SJSA1 (cell line): Measurements from ENCODE around the gene USF2. TPM values are rescaled to one million over a fixed set of nuclear protein-coding genes. Genes with fewer than 3 reads are reported as not detected.

Source experiments
- DNase-seq, 2 experiments: peaks; one replicate each; pipeline ENCODE4 v3.0.0-alpha.2; 2015 to 2020; ENCODE audit warnings: low spot score in 2 of 2, low read depth in 1 of 2
- H3K27ac ChIP-seq: fragments of 250-450 bp; sonication (Bioruptor Pico); 2 replicates; pipeline ENCODE4 v1.5.1; 2020; ENCODE audit warnings: mild to moderate bottlenecking, moderate library complexity
- H3K27me3 ChIP-seq: fragments of 250-450 bp; sonication (Bioruptor Pico); replicated peaks from 2 replicates; pipeline ENCODE4 v1.5.1; 2020; ENCODE audit warnings: mild to moderate bottlenecking, moderate library complexity
- H3K36me3 ChIP-seq: fragments of 250-450 bp; sonication (Bioruptor Pico); 2 replicates; pipeline ENCODE4 v1.5.1; 2020; ENCODE audit warnings: mild to moderate bottlenecking
- H3K4me1 ChIP-seq: fragments of 250-450 bp; sonication (Bioruptor Pico); replicated peaks from 2 replicates; pipeline ENCODE4 v1.6.1; 2021; ENCODE audit warnings: mild to moderate bottlenecking
- H3K4me3 ChIP-seq: fragments of 250-450 bp; sonication (Bioruptor Pico); 2 replicates; pipeline ENCODE4 v1.5.1; 2020; ENCODE audit warnings: mild to moderate bottlenecking
- H3K9me3 ChIP-seq: fragments of 250-450 bp; sonication (Bioruptor Pico); replicated peaks from 2 replicates; pipeline ENCODE4 v1.5.1; 2020; ENCODE audit warnings: mild to moderate bottlenecking
- total RNA-seq: library from RNA; depleted of rRNA; stranded (reverse); fragments of >200 nt; shearing (Covaris generic); gene quantifications from 2 replicates; pipeline ENCODE4 v1.2.3, GENCODE V29; 2014

The USF2 gene
- total RNA-seq, 1 experiment from 2014 or later, result 60.3 TPM

DNA sequence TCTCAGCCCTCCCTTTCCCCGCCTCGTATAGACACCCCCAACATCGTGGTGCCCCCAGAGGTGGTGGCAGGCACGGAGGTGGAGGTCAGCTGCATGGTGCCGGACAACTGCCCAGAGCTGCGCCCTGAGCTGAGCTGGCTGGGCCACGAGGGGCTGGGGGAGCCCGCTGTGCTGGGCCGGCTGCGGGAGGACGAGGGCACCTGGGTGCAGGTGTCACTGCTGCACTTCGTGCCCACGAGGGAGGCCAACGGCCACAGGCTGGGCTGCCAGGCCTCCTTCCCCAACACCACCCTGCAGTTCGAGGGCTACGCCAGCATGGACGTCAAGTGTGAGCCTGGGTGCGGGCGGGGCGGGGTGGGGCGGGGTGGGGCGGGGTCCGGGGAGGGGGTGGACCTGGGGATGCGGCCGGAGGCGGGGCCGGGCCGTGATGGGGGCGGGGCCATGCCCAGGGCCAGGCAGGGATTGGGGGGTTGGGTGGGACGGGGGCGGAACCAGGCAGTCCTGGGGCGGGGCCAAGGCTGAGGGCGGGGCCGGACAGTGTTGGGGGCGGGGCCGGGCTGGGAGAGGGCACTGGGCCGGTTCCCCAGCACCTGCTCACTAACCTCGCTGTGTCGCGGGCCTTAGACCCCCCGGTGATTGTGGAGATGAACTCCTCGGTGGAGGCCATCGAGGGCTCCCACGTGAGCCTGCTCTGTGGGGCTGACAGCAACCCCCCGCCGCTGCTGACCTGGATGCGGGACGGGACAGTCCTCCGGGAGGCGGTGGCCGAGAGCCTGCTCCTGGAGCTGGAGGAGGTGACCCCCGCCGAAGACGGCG is 31.0 kb downstream of the USF2 start:
- no peaks in the 10 kb centered on the region for H3K4me1 ChIP-seq

DNA sequence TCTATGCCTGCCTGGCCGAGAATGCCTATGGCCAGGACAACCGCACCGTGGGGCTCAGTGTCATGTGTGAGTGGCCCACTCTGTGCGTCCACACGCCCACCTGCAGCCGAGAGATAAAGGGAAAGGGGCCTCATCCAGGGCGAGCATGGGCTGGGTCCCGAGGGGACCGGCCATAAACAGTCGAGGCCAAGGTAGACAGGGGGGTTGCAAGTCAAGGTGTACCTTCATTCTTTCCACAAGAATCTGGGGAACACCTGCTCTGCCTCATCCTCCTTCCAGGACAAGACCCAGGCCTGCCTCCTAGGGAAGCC is 31.5 kb downstream of the USF2 start:
- no peaks in the 10 kb centered on the region for H3K9me3 ChIP-seq

More for the DNA sequence above, 31.0 kb downstream of the USF2 start:
- no peak for DNase-seq
- Histone ChIP-seq H3K27me3 (no peaks in the 10 kb centered on the region), H3K27ac (no peak overlapping the region), H3K4me3 (no peak overlapping the region), H3K36me3 (no peaks in the 10 kb centered on the region), H3K9me3 (no peaks in the 10 kb centered on the region)

DNA sequence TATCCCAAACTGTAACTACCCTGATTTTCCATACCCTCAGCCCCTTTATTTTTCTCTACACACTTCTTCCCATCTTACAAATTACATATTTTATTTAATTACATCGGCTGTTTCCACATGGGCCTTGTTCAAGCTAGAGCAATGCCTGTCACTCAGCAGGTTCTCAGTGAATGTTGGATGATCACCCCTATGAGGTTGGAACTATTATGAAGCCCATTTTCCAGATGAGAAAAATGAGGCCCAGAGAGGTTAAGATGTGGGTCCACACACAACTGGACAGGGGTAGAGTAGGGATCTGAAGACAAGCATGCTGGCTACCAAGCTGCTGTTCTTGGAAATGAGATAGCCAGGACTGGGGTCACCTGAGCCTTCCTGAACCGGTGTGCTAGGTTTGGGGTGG is 33.2 kb downstream of the USF2 start:
- H3K27ac ChIP-seq, result no peak overlapping the region
- no peaks in the 10 kb centered on the region for H3K9me3 ChIP-seq
- DNase-seq, result no peak
- no peaks in the 10 kb centered on the region for H3K4me1 ChIP-seq
- no peaks in the 10 kb centered on the region for H3K27me3 ChIP-seq
- H3K36me3 ChIP-seq, result no peaks in the 10 kb centered on the region
- no peak overlapping the region for H3K4me3 ChIP-seq

More for the DNA sequence above, 31.5 kb downstream of the USF2 start:
- H3K27me3 ChIP-seq, result no peaks in the 10 kb centered on the region
- H3K36me3 ChIP-seq, result no peaks in the 10 kb centered on the region
- H3K4me1 ChIP-seq, result no peaks in the 10 kb centered on the region
- no peak for DNase-seq
- no peak overlapping the region for H3K27ac ChIP-seq
- no peak overlapping the region for H3K4me3 ChIP-seq

DNA sequence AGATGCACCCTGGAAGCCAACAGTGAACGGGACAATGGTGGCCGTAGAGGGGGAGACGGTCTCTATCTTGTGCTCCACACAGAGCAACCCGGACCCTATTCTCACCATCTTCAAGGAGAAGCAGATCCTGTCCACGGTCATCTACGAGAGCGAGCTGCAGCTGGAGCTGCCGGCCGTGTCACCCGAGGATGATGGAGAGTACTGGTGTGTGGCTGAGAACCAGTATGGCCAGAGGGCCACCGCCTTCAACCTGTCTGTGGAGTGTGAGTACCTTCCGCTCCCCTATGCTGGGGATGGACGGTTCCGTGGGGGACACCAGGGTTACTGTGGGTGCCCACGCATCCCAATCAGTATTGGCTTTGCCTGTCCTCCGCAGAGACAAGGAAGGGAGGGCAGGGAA is 33.7 kb downstream of the USF2 start:
- Histone ChIP-seq H3K9me3 (no peaks in the 10 kb centered on the region), H3K27ac (no peak overlapping the region), H3K36me3 (no peaks in the 10 kb centered on the region), H3K4me1 (no peaks in the 10 kb centered on the region), H3K27me3 (no peaks in the 10 kb centered on the region), H3K4me3 (no peak overlapping the region)
- DNase-seq, result no peak

DNA sequence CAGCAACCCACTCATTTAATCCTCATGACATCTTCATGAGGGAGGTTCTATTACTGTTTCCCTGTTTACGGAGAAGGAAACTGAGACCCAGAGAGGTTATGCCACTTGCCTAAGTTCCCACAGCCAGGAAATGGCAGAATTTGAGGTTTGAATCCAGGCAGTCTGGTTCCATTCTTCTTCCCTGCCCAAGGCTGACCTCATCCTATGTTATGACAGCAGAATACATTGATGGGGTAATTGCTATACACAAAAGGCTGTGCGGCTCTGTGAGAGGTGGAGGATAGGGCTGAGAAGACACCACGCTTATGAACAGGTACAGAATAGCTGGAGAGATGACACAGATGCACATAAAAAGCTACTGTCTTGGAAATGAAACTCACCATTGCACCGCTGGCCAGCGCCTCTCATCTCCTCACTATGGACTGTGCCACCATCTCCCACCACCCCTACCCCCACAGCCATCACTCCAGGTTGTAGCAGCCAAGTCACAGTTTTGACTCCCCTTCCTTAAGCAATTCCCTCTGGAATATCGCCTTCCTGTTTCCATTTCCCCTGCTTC is 34.7 kb downstream of the USF2 start:
- Histone ChIP-seq H3K4me3 (no peak overlapping the region), H3K4me1 (peaks cover 8% of the 10 kb centered on the region), H3K27ac (no peak overlapping the region), H3K27me3 (no peaks in the 10 kb centered on the region), H3K36me3 (no peaks in the 10 kb centered on the region), H3K9me3 (no peaks in the 10 kb centered on the region)
- no peak for DNase-seq

DNA sequence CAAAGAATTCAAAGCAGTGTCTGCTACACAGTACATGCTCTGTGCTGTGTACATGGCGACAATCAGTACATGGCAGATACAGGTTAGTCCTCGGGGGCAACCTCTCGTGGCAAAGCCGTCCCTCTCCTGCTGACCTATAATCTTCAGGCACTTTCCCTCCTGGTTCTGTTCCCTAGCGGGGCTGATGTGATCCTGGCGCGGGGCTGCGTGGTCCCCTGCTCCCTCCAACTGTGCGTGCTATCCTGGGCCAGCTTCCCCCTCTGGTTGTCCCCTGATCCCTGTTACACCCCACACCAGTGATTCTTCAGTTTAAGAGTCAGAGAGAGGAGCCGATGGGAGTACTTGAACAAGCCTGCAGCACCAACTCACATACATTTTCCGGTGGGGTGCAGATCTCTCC is 35.3 kb downstream of the USF2 start:
- Histone ChIP-seq H3K27me3 (no peaks in the 10 kb centered on the region), H3K27ac (no peak overlapping the region), H3K4me3 (no peak overlapping the region), H3K4me1 (peaks cover 9% of the 10 kb centered on the region), H3K9me3 (no peaks in the 10 kb centered on the region), H3K36me3 (no peaks in the 10 kb centered on the region)
- no peak for DNase-seq

DNA sequence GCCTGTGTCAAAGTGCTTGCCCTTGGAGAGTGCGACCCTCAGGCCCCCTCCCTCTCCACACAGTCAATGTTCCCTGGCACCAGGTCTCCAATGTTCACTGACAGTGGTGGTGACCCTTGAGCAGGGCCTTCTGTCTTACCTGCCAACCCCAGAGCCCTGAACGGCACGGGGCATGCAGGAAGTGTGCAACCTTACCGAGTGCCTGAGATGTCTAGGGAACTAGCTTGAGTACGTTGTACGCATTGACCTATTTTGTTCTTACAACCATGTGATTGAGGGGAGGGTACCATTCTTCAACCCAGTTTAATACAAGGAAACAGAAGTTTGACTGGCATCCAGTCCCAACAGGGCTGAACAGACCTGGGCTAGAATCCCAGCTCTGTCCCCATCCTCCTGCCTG is 36.4 kb downstream of the USF2 start:
- Histone ChIP-seq H3K27me3 (no peaks in the 10 kb centered on the region), H3K9me3 (no peaks in the 10 kb centered on the region)
- no peak for DNase-seq

DNA sequence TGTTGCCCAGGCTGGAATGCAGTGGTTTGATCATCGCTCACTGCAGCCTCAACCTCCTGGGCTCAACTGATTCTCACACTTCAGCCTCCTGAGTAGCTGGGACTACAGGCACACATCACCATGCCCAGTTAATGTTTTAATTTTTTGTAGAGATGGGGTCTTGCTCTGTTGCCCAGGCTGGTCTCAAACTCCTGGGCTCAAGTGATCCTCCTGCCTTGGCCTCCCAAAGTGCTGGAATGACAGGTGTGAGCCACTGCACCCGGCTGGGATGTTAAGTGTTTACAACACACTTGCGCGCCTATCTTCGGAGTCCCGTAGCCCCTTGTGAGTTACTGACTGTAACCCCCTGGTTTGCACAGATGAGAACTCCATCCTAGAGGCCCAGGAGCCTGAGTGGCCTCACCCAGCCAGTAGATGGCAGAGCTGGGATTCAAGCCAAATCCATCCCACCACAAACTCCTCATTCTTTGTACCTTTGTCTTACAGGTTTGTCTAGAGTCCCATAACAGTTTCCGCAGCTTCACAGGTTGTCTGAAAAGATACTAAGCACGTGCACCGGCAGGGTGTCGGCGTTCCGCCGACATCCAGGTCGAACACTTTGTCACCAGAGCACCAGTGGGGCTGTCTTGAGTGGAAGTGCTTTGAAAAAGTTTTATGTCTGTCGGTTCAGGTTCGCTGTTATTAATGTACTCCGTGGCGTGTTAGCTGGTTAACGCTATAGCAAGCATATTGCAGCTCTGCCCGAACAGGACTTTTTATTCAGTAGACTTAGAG is 37.9 kb downstream of the USF2 start:
- no peak for DNase-seq
- Histone ChIP-seq H3K27me3 (no peaks in the 10 kb centered on the region), H3K4me1 (peaks cover 34% of the 10 kb centered on the region)

More for the DNA sequence above, 36.4 kb downstream of the USF2 start:
- Histone ChIP-seq H3K36me3 (no peaks in the 10 kb centered on the region), H3K4me3 (no peak overlapping the region), H3K4me1 (peaks cover 21% of the 10 kb centered on the region), H3K27ac (no peak overlapping the region)

DNA sequence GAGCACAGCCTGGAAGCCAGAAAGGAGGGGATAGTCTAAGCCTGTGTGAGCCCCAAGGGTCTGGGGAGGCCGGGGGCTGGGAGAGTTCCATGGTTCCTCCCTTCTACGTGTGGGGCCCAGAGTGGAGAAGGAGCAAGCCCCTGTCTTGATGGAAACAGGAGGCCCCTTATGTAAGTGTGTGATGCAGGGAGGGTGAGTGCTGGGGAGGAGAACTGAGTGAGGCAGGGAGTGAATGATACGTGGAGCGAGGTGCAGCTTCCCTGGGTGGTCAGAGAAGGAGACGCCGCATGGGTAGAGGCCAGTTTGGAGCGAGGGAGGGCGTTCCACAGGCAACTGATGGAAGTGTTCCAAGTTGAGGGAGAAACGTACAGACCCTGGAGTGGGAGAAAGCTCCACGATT is 39.2 kb downstream of the USF2 start:
- no peaks in the 10 kb centered on the region for H3K9me3 ChIP-seq

More for the DNA sequence above, 37.9 kb downstream of the USF2 start:
- no peak overlapping the region for H3K27ac ChIP-seq
- H3K4me3 ChIP-seq, result no peak overlapping the region
- H3K36me3 ChIP-seq, result no peaks in the 10 kb centered on the region
- no peaks in the 10 kb centered on the region for H3K9me3 ChIP-seq

DNA sequence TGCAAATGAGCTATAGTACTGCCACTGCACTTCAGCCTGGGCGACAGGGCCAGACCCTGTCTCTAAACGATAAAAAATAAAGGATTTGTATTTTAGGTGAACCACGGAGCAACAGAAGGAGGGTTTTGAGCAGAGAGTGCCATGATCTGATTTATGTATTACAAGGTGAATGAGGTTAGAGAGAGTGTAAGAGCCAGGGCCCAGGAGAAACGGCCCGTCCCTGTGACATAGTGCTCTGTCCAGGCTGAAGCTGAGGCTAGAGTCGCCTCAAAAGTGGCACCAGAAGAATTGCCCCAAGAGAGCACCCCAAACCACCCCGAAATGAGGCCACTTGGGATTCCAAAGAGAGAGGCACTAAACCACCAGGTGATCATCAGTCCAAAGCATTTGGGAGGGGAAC is 40.1 kb downstream of the USF2 start:
- H3K4me3 ChIP-seq, result no peak overlapping the region
- no peaks in the 10 kb centered on the region for H3K9me3 ChIP-seq
- no peaks in the 10 kb centered on the region for H3K36me3 ChIP-seq
- H3K27ac ChIP-seq, result no peak overlapping the region
- H3K4me1 ChIP-seq, result peaks cover 55% of the 10 kb centered on the region
- H3K27me3 ChIP-seq, result no peaks in the 10 kb centered on the region
- no peak for DNase-seq

More for the DNA sequence above, 39.2 kb downstream of the USF2 start:
- no peak for DNase-seq
- H3K27ac ChIP-seq, result no peak overlapping the region
- H3K27me3 ChIP-seq, result no peaks in the 10 kb centered on the region
- no peaks in the 10 kb centered on the region for H3K36me3 ChIP-seq
- no peak overlapping the region for H3K4me3 ChIP-seq
- peaks cover 46% of the 10 kb centered on the region for H3K4me1 ChIP-seq

DNA sequence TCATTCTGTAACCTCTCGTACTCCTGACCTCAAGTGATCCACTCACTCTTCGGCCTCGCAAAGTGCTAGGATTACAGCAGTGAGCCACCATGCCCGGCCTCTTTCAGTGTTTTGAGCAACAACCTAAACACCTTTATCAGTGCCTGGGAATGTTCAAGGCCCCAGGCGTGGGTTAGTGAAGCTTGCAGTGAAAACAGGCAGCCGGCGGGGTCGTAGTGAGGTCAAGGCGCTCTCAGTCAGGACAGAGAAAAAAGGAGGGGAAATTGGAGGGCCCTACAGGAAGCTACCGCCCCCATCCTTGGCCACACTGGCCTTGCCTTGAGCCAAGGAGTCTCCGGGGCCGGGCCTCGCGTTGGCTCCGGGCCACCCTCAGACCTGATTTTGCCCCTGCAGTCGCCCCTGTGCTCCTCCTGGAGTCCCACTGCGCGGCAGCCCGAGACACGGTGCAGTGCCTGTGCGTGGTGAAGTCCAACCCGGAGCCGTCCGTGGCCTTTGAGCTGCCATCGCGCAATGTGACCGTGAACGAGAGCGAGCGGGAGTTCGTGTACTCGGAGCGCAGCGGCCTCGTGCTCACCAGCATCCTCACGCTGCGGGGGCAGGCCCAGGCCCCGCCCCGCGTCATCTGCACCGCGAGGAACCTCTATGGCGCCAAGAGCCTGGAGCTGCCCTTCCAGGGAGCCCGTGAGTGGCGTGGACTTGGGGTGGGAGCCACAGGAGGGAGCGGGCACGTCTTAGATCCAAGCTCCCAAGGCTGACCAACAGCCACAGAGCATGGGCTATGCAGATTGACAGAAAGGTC is 40.9 kb downstream of the USF2 start:
- Histone ChIP-seq H3K4me3 (no peak overlapping the region), H3K27ac (no peak overlapping the region; the same call in 1 of the 2 replicates), H3K4me1 (peaks cover 55% of the 10 kb centered on the region), H3K9me3 (no peaks in the 10 kb centered on the region), H3K27me3 (no peaks in the 10 kb centered on the region), H3K36me3 (no peaks in the 10 kb centered on the region)
- DNase-seq, result no peak

DNA sequence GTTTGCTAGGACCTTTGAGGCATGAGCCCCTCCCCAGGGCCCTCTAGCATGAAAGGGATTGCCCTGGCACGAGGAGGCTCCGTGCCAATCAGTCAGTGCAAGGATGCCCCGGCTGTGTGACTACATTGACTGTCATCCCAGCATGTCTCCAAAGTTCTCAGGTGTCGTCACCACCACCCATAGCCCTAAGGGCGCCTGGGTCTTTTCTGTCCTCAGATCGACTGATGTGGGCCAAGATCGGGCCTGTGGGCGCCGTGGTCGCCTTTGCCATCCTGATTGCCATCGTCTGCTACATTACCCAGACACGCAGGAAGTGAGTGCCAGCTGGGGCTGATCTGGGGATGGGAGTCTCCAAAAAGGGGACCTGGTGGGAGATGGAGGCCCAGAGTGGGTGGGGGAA is 41.6 kb downstream of the USF2 start:
- Histone ChIP-seq H3K4me3 (no peak overlapping the region), H3K36me3 (no peaks in the 10 kb centered on the region), H3K27ac (no peak overlapping the region), H3K4me1 (peaks cover 55% of the 10 kb centered on the region), H3K9me3 (no peaks in the 10 kb centered on the region), H3K27me3 (no peaks in the 10 kb centered on the region)
- DNase-seq, result no peak

DNA sequence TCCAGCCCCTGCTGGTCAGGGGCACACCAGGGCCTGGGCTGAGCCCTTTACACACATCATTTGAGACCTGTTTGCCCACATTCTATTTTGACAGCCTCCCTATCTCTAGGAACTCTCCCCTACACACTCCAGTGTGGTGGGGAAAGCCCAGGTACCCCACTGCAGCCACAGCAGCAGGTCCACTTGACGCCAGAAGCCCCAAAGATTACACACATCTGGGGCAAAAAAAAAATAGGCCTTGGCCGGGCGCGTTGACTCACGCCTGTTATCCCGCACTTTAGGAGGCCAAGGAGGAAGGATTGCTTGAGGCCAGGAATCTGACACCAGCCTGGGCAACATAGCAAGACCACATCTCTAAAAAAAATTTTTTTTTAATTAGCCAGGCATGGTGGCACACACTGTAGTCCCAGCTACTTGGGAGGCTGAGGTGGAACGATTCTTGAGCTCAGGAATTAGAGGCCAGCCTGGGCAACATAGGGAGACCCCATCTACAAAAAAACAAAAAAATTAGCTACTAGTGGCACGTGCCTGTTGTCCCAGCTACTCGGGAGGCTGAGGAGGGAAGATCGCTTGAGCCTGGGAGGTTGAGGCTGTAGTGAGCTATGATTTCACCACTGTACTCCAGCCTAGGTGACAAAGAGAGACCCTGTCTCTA is 42.2 kb downstream of the USF2 start:
- H3K9me3 ChIP-seq, result no peaks in the 10 kb centered on the region
- no peaks in the 10 kb centered on the region for H3K36me3 ChIP-seq
- no peak overlapping the region for H3K4me3 ChIP-seq
- no peak for DNase-seq
- H3K27ac ChIP-seq, result no peak overlapping the region
- H3K4me1 ChIP-seq, result peaks cover 55% of the 10 kb centered on the region
- no peaks in the 10 kb centered on the region for H3K27me3 ChIP-seq
